ENCODE data around the gene ARPP21. TPM values are rescaled to one million over a fixed set of nuclear protein-coding genes. Genes with fewer than 3 reads are reported as not detected.

ARPP21 gene
- total RNA-seq, 1 donor from 2014 or later = not detected

- intact Hi-C loops (cut with DNase I) = no loop called here
Measured at GRCh38 chr3:35721628-35722027, 82.3 kb downstream of the ARPP21 start.

GRCh38 chr3:35722902-35723301 lies 83.6 kb downstream of the ARPP21 start:
- no peak for DNase-seq (ENCODE audit: low spot score)
- intact Hi-C loops (cut with DNase I) = no loop called here

More at GRCh38 chr3:35721628-35722027, 82.3 kb downstream of the ARPP21 start:
- DNase-seq (ENCODE audit: low spot score) = no peak

- DNase-seq (ENCODE audit: low spot score) = no peak
- intact Hi-C loops (cut with DNase I) = no loop called here
Measured at GRCh38 chr3:35723480-35724097, 84.3 kb downstream of the ARPP21 start.

- intact Hi-C loops (cut with DNase I) = no loop called here
Measured at GRCh38 chr3:35724106-35724505, 84.8 kb downstream of the ARPP21 start.

GRCh38 chr3:35727179-35727578 lies 87.9 kb downstream of the ARPP21 start:
- intact Hi-C loops (cut with DNase I) = no loop called here
- no peak for DNase-seq (ENCODE audit: low spot score)

More at GRCh38 chr3:35724106-35724505, 84.8 kb downstream of the ARPP21 start:
- no peak for DNase-seq (ENCODE audit: low spot score)

GRCh38 chr3:35733341-35733740 lies 94.0 kb downstream of the ARPP21 start:
- intact Hi-C loops (cut with DNase I) = no loop called here
- no peak for DNase-seq (ENCODE audit: low spot score)

- intact Hi-C loops (cut with DNase I) = no loop called here
- no peak for DNase-seq (ENCODE audit: low spot score)
Measured at GRCh38 chr3:35733864-35734263, 94.5 kb downstream of the ARPP21 start.

GRCh38 chr3:35737080-35737479 lies 97.8 kb downstream of the ARPP21 start:
- intact Hi-C loops (cut with DNase I) = no loop called here

GRCh38 chr3:35737527-35737926 lies 98.2 kb downstream of the ARPP21 start:
- intact Hi-C loops (cut with DNase I) = no loop called here
- DNase-seq (ENCODE audit: low spot score) = no peak

More at GRCh38 chr3:35737080-35737479, 97.8 kb downstream of the ARPP21 start:
- no peak for DNase-seq (ENCODE audit: low spot score)

- no peak for DNase-seq (ENCODE audit: low spot score)
- intact Hi-C loops (cut with DNase I) = no loop called here
Measured at GRCh38 chr3:35737934-35738706, 98.8 kb downstream of the ARPP21 start.

- no peak for DNase-seq (ENCODE audit: low spot score)
- intact Hi-C loops (cut with DNase I) = no loop called here
Measured at GRCh38 chr3:35739181-35739809, 100.0 kb downstream of the ARPP21 start.

GRCh38 chr3:35739964-35740527 lies 100.7 kb downstream of the ARPP21 start:
- DNase-seq (ENCODE audit: low spot score) = no peak
- intact Hi-C loops (cut with DNase I) = no loop called here

GRCh38 chr3:35743218-35743617 lies 103.9 kb downstream of the ARPP21 start:
- DNase-seq (ENCODE audit: low spot score) = no peak
- intact Hi-C loops (cut with DNase I) = no loop called here

- intact Hi-C loops (cut with DNase I) = no loop called here
- DNase-seq (ENCODE audit: low spot score) = no peak
Measured at GRCh38 chr3:35744419-35744818, 105.1 kb downstream of the ARPP21 start.

- intact Hi-C loops (cut with DNase I) = no loop called here
Measured at GRCh38 chr3:35745351-35745750, 106.0 kb downstream of the ARPP21 start.

GRCh38 chr3:35745802-35746484 lies 106.6 kb downstream of the ARPP21 start:
- DNase-seq (ENCODE audit: low spot score) = no peak
- intact Hi-C loops (cut with DNase I) = no loop called here

More at GRCh38 chr3:35745351-35745750, 106.0 kb downstream of the ARPP21 start:
- no peak for DNase-seq (ENCODE audit: low spot score)

- intact Hi-C loops (cut with DNase I) = no loop called here
- no peak for DNase-seq (ENCODE audit: low spot score)
Measured at GRCh38 chr3:35746492-35746891, 107.2 kb downstream of the ARPP21 start.

- intact Hi-C loops (cut with DNase I) = no loop called here
Measured at GRCh38 chr3:35748144-35748543, 108.8 kb downstream of the ARPP21 start.

GRCh38 chr3:35751207-35751606 lies 111.9 kb downstream of the ARPP21 start:
- no peak for DNase-seq (ENCODE audit: low spot score)
- intact Hi-C loops (cut with DNase I) = no loop called here

More at GRCh38 chr3:35748144-35748543, 108.8 kb downstream of the ARPP21 start:
- no peak for DNase-seq (ENCODE audit: low spot score)
